IMR-90 (cell line): Measurements from ENCODE around the gene SGCA. TPM values are rescaled to one million over a fixed set of nuclear protein-coding genes. Genes with fewer than 3 reads are reported as not detected.

Experiments
- ATAC-seq: fragments of 200-7000 bp; cut with Tn5 transposase; 2 replicates; pipeline ENCODE4 v1.9.1; 2020; ENCODE audit warnings: low read depth, mild to moderate bottlenecking, moderate library complexity
- BruUV-seq: library from RNA; stranded (reverse); fragments of 400-500 nt; replicated peaks from 2 replicates; lab custom pipeline; 2021; lab: Mats Ljungman, UMichigan
- CTCF ChIA-PET: fragments of 300-600 bp; formaldehyde crosslinking; extraction: SDS; loops from one replicate; lab custom pipeline; 2021; ENCODE audit warnings: antibody characterized with exemption; lab: Yijun Ruan, JAX
- POLR2A ChIA-PET: fragments of 300-600 bp; sonication (Branson Sonifier 250); formaldehyde crosslinking; loops from one replicate; lab custom pipeline; 2022; ENCODE audit warnings: antibody characterized with exemption; ENCODE audit not compliant: unreplicated experiment; lab: Charles Lee
- DNase-seq: peaks from one replicate; pipeline ENCODE4 v3.0.0; 2013
- H2AFZ ChIP-seq: replicated peaks from 2 replicates; pipeline ENCODE3; 2013; ENCODE audit warnings: low read length, mild to moderate bottlenecking; ENCODE audit not compliant: poor library complexity
- H2AK5ac ChIP-seq: 2 replicates; pipeline ENCODE4 v1.6.1; 2013; ENCODE audit warnings: low read depth, low read length, inconsistent platforms
- H2AK9ac ChIP-seq: replicated peaks from 2 replicates; pipeline ENCODE3; 2013; ENCODE audit warnings: mild to moderate bottlenecking, low read depth, low read length, moderate library complexity; ENCODE audit not compliant: poor library complexity
- H2BK120ac ChIP-seq: 2 replicates; pipeline ENCODE4 v1.6.1; 2013; ENCODE audit warnings: low read depth, low read length, inconsistent platforms
- H2BK15ac ChIP-seq: 3 replicates; pipeline ENCODE4 v1.6.1; 2013; ENCODE audit warnings: low read depth, low read length, inconsistent platforms
- H2BK20ac ChIP-seq: 2 replicates; pipeline ENCODE4 v1.6.1; 2013; ENCODE audit warnings: low read depth, mild to moderate bottlenecking, inconsistent platforms, low read length, moderate library complexity
- H2BK5ac ChIP-seq: 2 replicates; pipeline ENCODE4 v1.6.1; 2013; ENCODE audit warnings: mild to moderate bottlenecking, low read depth, low read length, inconsistent platforms; ENCODE audit not compliant: poor library complexity, severe bottlenecking
- H3K14ac ChIP-seq: replicated peaks from 2 replicates; pipeline ENCODE4 v1.6.1; 2013; ENCODE audit warnings: low read depth, low read length, inconsistent platforms
- H3K18ac ChIP-seq: 2 replicates; pipeline ENCODE4 v1.6.1; 2013; ENCODE audit warnings: low read depth, low read length, control low read depth
- H3K23ac ChIP-seq: 2 replicates; pipeline ENCODE4 v1.6.1; 2013; ENCODE audit warnings: low read depth, low read length, inconsistent platforms
- H3K27ac ChIP-seq: 2 replicates; pipeline ENCODE4 v1.5.1; 2013; ENCODE audit warnings: mild to moderate bottlenecking, control low read depth, low read length; ENCODE audit not compliant: insufficient read depth
- H3K27me3 ChIP-seq: 2 replicates; pipeline ENCODE4 v1.6.1; 2013; ENCODE audit warnings: low read length; ENCODE audit not compliant: control insufficient read depth, insufficient read depth
- H3K36me3 ChIP-seq: 2 replicates; pipeline ENCODE4 v1.6.1; 2013; ENCODE audit warnings: low read length, mixed read lengths; ENCODE audit not compliant: control insufficient read depth, insufficient read depth
- H3K4ac ChIP-seq: 2 replicates; pipeline ENCODE4 v1.6.1; 2013; ENCODE audit warnings: low read depth, low read length, inconsistent platforms
- H3K4me1 ChIP-seq: 2 replicates; pipeline ENCODE4 v1.6.1; 2013; ENCODE audit warnings: low read length, mixed read lengths; ENCODE audit not compliant: control insufficient read depth, insufficient read depth
- H3K4me2 ChIP-seq: 2 replicates; pipeline ENCODE4 v1.6.1; 2013; ENCODE audit warnings: low read depth, mild to moderate bottlenecking, control low read depth, low read length, moderate library complexity
- H3K4me3 ChIP-seq: 2 replicates; pipeline ENCODE4 v1.5.1; 2013; ENCODE audit warnings: low read depth, mild to moderate bottlenecking, control low read depth, low read length, moderate library complexity; ENCODE audit not compliant: insufficient read depth
- H3K56ac ChIP-seq: 2 replicates; pipeline ENCODE4 v1.6.1; 2013; ENCODE audit warnings: low read length, inconsistent platforms; ENCODE audit not compliant: insufficient read depth; ENCODE audit errors: extremely low read depth
- H3K79me1 ChIP-seq, 2 experiments: 2 replicates each; pipeline ENCODE4 v1.6.1; 2013; ENCODE audit warnings: low read length in 2 of 2, inconsistent platforms in 1 of 2, low read depth in 1 of 2
- H3K9ac ChIP-seq: 2 replicates; pipeline ENCODE4 v1.6.1; 2013; ENCODE audit warnings: low read depth, low read length, control low read depth
- H3K9me1 ChIP-seq: 2 replicates; pipeline ENCODE4 v1.6.1; 2013; ENCODE audit warnings: low read length, inconsistent platforms; ENCODE audit not compliant: insufficient read depth
- H3K9me3 ChIP-seq: 2 replicates; pipeline ENCODE4 v1.6.1; 2013; ENCODE audit warnings: low read length; ENCODE audit not compliant: control insufficient read depth, insufficient read depth
- H4K20me1 ChIP-seq: 2 replicates; pipeline ENCODE4 v1.6.1; 2013; ENCODE audit warnings: low read length, inconsistent platforms; ENCODE audit not compliant: insufficient read depth
- H4K5ac ChIP-seq: 2 replicates; pipeline ENCODE4 v1.6.1; 2013; ENCODE audit warnings: mild to moderate bottlenecking, low read depth, low read length, control low read depth
- H4K8ac ChIP-seq, 2 experiments: 2 replicates each; pipeline ENCODE4 v1.6.1; 2013; ENCODE audit warnings: low read depth in 2 of 2, low read length in 2 of 2, control low read depth in 1 of 2, inconsistent platforms in 1 of 2
- H4K91ac ChIP-seq: 2 replicates; pipeline ENCODE4 v1.6.1; 2013; ENCODE audit warnings: low read depth, low read length, inconsistent platforms; ENCODE audit not compliant: insufficient read depth
- BHLHE40 ChIP-seq: fragments of 150-350 bp; IDR thresholded peaks from 2 replicates; pipeline ENCODE4 v1.6.1; 2016; ENCODE audit warnings: mild to moderate bottlenecking, low read depth, low read length
- CEBPB ChIP-seq: IDR thresholded peaks from 2 replicates; pipeline ENCODE4 v1.6.1; 2012; ENCODE audit warnings: low read depth, low read length, improper control_type of control experiment
- FOS ChIP-seq: fragments of 150-350 bp; IDR thresholded peaks from 2 replicates; pipeline ENCODE4 v1.6.1; 2016; ENCODE audit warnings: low read depth, low read length
- MAFK ChIP-seq: IDR thresholded peaks from 2 replicates; pipeline ENCODE4 v1.6.1; 2012; ENCODE audit warnings: low read depth, low read length, improper control_type of control experiment
- MAZ ChIP-seq: IDR thresholded peaks from 2 replicates; pipeline ENCODE4 v1.6.1; 2012; ENCODE audit warnings: low read depth, mild to moderate bottlenecking, low read length, improper control_type of control experiment, moderate library complexity, borderline replicate concordance
- NFE2L2 ChIP-seq: fragments of 150-350 bp; IDR thresholded peaks from 2 replicates; pipeline ENCODE4 v1.6.1; 2016; ENCODE audit warnings: low read depth, mild to moderate bottlenecking, low read length
- POLR2A ChIP-seq: IDR thresholded peaks from 2 replicates; pipeline ENCODE4 v1.6.1; 2012; ENCODE audit warnings: mild to moderate bottlenecking, low read depth, low read length
- RAD21 ChIP-seq: IDR thresholded peaks from 2 replicates; pipeline ENCODE4 v1.6.1; 2012; ENCODE audit warnings: low read length, improper control_type of control experiment
- RCOR1 ChIP-seq: IDR thresholded peaks from 2 replicates; pipeline ENCODE4 v1.6.1; 2012; ENCODE audit warnings: mild to moderate bottlenecking, low read length, improper control_type of control experiment; ENCODE audit not compliant: insufficient replicate concordance
- SMC3 ChIP-seq: fragments of 150-350 bp; IDR thresholded peaks from 2 replicates; pipeline ENCODE4 v1.6.1; 2016; ENCODE audit warnings: low read depth, mild to moderate bottlenecking, antibody characterized with exemption, low read length, moderate library complexity
- USF2 ChIP-seq: fragments of 150-350 bp; IDR thresholded peaks from 2 replicates; pipeline ENCODE4 v1.6.1; 2017; ENCODE audit warnings: mild to moderate bottlenecking, antibody characterized with exemption, low read length, low read depth
- WGBS, 2 experiments: methylation state at CpG; one replicate each; pipeline versions ENCODE4 v1.1.5 to v1.1.7; 2013; ENCODE audit warnings: missing lambda C conversion rate in 2 of 2; ENCODE audit not compliant: insufficient read length in 1 of 2; ENCODE audit errors: extremely low coverage in 2 of 2; 5-methylcytosine and 5-hydroxymethylcytosine counted together
- dilution Hi-C: fragments of 300-500 bp; cut with HindIII; formaldehyde crosslinking; loops from one replicate; pipeline ENCODE4 v1.14.3; 2018; ENCODE audit warnings: low sequenced_read_pairs; ENCODE audit not compliant: unreplicated experiment
- in situ Hi-C: fragments of 300-500 bp; cut with MboI; formaldehyde crosslinking; loops from 3 replicates; pipeline ENCODE4 v1.14.3; 2019; ENCODE audit warnings: low sequenced_read_pairs, inconsistent platforms, mixed read lengths
- intact Hi-C: fragments of 100-400 bp; cut with micrococcal nuclease; formaldehyde crosslinking; loops from 2 replicates; pipeline ENCODE4 v1.10.0; 2022
- polyA plus RNA-seq, 3 experiments: library from polyadenylated mRNA; depleted of rRNA; stranded (reverse); fragments of >200 nt; gene quantifications; 2 replicates each; pipeline ENCODE4 v1.2.3, GENCODE V29; 2012; ENCODE audit warnings: low replicate concordance in 1 of 3
- total RNA-seq: library from RNA; depleted of rRNA; stranded (reverse); fragments of >200 nt; gene quantifications from 2 replicates; pipeline ENCODE4 v1.2.3, GENCODE V29; 2012
- TF ChIP-seq, protein P1 (sequence below): conservative IDR thresholded peaks from 2 replicates; pipeline ENCODE4 v1.5.1; 2012; ENCODE audit warnings: mild to moderate bottlenecking, low read depth, low read length, improper control_type of control experiment
- TF ChIP-seq, protein P2 (sequence below): fragments of 150-350 bp; IDR thresholded peaks from 2 replicates; pipeline ENCODE4 v1.6.1; 2016; ENCODE audit warnings: low read depth, mild to moderate bottlenecking, low read length, moderate library complexity, borderline replicate concordance

SGCA gene
- total and polyA plus RNA-seq, 2 of the 4 experiments (the other 2 are of a cell fraction) = 0.19 TPM; not detected in 1

- POLR2A ChIA-PET = no interaction called here
- Histone ChIP-seq H3K79me1 (peaks cover 9 to 69% of the 10 kb centered on the region in 2 experiments; a peak in 3 of 4 replicates), H3K9me1 (peaks cover 7% of the 10 kb centered on the region), H2BK20ac (no peak overlapping the region), H3K4ac (peak overlapping the region; percentile 45), H2AK5ac (peak overlapping the region; percentile 65), H3K14ac (peak overlapping the region; percentile 53; the same call in 1 of the 2 replicates), H3K18ac (no peak overlapping the region), H4K91ac (peak overlapping the region; percentile 46; the same call in 1 of the 2 replicates), H4K8ac (no peak overlapping the region), H3K23ac (peak overlapping the region; percentile 58), H4K20me1 (peaks cover 56% of the 10 kb centered on the region), H4K5ac (no peak overlapping the region), H3K4me1 (peaks cover 27% of the 10 kb centered on the region), H3K27ac (peak overlapping the region; percentile 64), H3K9ac (peak overlapping the region; percentile 77), H3K27me3 (no peaks in the 10 kb centered on the region), H2BK15ac (peak overlapping the region; percentile 30; the same call in 1 of the 3 replicates), H2AFZ (peak overlapping the region; percentile 15), H2AK9ac (peak overlapping the region; percentile 91), H3K56ac (0 out of 2 replicates have a peak overlapping the region, but pooled peaks have one; percentile 13), H2BK5ac (peak overlapping the region; percentile 49), H3K4me2 (peak overlapping the region; percentile 96), H3K9me3 (no peaks in the 10 kb centered on the region), H3K36me3 (peaks cover 19% of the 10 kb centered on the region), H2BK120ac (peak overlapping the region; percentile 39; the same call in 1 of the 2 replicates), H3K4me3 (peak overlapping the region; percentile 86)
- dilution Hi-C loops = no loop called here
- intact Hi-C loops = loop anchor here (2.0 kb wide), 1 partner anchor 54 kb away; the partner anchor contains the start of gene PDK2
- BruUV-seq = no TSS peak
- WGBS, 2 experiments = no CpG with 5 or more reads among the region's 25 CpGs
- CTCF ChIA-PET = interaction anchor here (0.5 to 1.8 kb wide), 4 partner anchors 10 to 144 kb away, joined by 3 to 5 read pairs (median 4); no protein-coding TSS in a partner anchor
- in situ Hi-C loops = no loop called here
- DNase-seq (peak; percentile 39), ATAC-seq (peak; percentile 10)
- TF ChIP-seq SMC3 (no peak), RAD21 (0 out of 2 replicates have a peak, but pooled peaks have one; percentile 17), USF2 (peak; percentile 48), CEBPB (no peak), BHLHE40 (peak; percentile 66), MAFK (no peak), NFE2L2 (no peak), RCOR1 (no peak), FOS (no peak), MAZ (peak; percentile 54; the same call in 1 of the 2 replicates), POLR2A (no peak)
- TF ChIP-seq, protein P1, sequence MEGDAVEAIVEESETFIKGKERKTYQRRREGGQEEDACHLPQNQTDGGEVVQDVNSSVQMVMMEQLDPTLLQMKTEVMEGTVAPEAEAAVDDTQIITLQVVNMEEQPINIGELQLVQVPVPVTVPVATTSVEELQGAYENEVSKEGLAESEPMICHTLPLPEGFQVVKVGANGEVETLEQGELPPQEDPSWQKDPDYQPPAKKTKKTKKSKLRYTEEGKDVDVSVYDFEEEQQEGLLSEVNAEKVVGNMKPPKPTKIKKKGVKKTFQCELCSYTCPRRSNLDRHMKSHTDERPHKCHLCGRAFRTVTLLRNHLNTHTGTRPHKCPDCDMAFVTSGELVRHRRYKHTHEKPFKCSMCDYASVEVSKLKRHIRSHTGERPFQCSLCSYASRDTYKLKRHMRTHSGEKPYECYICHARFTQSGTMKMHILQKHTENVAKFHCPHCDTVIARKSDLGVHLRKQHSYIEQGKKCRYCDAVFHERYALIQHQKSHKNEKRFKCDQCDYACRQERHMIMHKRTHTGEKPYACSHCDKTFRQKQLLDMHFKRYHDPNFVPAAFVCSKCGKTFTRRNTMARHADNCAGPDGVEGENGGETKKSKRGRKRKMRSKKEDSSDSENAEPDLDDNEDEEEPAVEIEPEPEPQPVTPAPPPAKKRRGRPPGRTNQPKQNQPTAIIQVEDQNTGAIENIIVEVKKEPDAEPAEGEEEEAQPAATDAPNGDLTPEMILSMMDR = peak; percentile 39
- TF ChIP-seq, protein P2, sequence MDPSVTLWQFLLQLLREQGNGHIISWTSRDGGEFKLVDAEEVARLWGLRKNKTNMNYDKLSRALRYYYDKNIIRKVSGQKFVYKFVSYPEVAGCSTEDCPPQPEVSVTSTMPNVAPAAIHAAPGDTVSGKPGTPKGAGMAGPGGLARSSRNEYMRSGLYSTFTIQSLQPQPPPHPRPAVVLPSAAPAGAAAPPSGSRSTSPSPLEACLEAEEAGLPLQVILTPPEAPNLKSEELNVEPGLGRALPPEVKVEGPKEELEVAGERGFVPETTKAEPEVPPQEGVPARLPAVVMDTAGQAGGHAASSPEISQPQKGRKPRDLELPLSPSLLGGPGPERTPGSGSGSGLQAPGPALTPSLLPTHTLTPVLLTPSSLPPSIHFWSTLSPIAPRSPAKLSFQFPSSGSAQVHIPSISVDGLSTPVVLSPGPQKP = no peak
Observed at GRCh38 chr17:50148226-50149090, 17.3 kb upstream of the SGCA start.
